PC-9 (cell line): ENCODE measurements around the gene GALNT11. TPM values are rescaled to one million over a fixed set of nuclear protein-coding genes. Genes with fewer than 3 reads are reported as not detected.

ENCODE experiments used
- BruUV-seq: library from RNA; stranded (reverse); fragments of 400-500 nt; replicated peaks from 2 replicates; lab custom pipeline; 2021; lab: Mats Ljungman, UMichigan
- CTCF ChIA-PET: fragments of 300-600 bp; sonication (Branson Sonifier 250); formaldehyde crosslinking; loops from one replicate; lab custom pipeline; 2022; ENCODE audit warnings: antibody characterized with exemption; lab: Charles Lee
- POLR2A ChIA-PET: fragments of 300-600 bp; sonication (Branson Sonifier 250); formaldehyde crosslinking; loops from one replicate; lab custom pipeline; 2022; ENCODE audit warnings: antibody characterized with exemption; ENCODE audit not compliant: unreplicated experiment; lab: Charles Lee
- DNase-seq, 2 experiments: peaks; one replicate each; pipeline versions ENCODE4 v3.0.0 to v3.0.0-alpha.2; 2015 to 2022; ENCODE audit warnings: mixed read lengths in 1 of 2
- H2AFZ ChIP-seq: fragments of 200-600 bp; sonication (generic); 2 replicates; pipeline ENCODE4 v1.8.1; 2017; ENCODE audit warnings: antibody characterized with exemption
- H3F3A ChIP-seq: fragments of 200-600 bp; sonication (generic); 2 replicates; pipeline ENCODE4 v1.8.1; 2017; ENCODE audit warnings: antibody characterized with exemption, mild to moderate bottlenecking, low read depth; ENCODE audit not compliant: insufficient read depth
- H3K27ac ChIP-seq: fragments of 200-600 bp; sonication (generic); 2 replicates; pipeline ENCODE4 v1.6.1; 2016; ENCODE audit warnings: mixed run types
- H3K27me3 ChIP-seq: fragments of 200-600 bp; sonication (generic); 2 replicates; pipeline ENCODE4 v1.6.1; 2016; ENCODE audit warnings: low read depth, mixed run types; ENCODE audit not compliant: insufficient read depth
- H3K36me3 ChIP-seq: fragments of 200-600 bp; sonication (generic); 2 replicates; pipeline ENCODE4 v1.6.1; 2016; ENCODE audit warnings: low read depth, mixed run types
- H3K4me1 ChIP-seq: fragments of 200-600 bp; sonication (generic); replicated peaks from 2 replicates; pipeline ENCODE4 v1.6.1; 2016; ENCODE audit warnings: mixed run types; ENCODE audit not compliant: insufficient read depth
- H3K4me2 ChIP-seq: fragments of 200-600 bp; sonication (generic); 2 replicates; pipeline ENCODE4 v1.6.1; 2017; ENCODE audit warnings: mixed run types
- H3K4me3 ChIP-seq: fragments of 200-600 bp; sonication (generic); 2 replicates; pipeline ENCODE4 v1.6.1; 2016; ENCODE audit warnings: mixed run types
- H3K79me2 ChIP-seq: fragments of 200-600 bp; sonication (generic); 2 replicates; pipeline ENCODE4 v1.6.1; 2017; ENCODE audit warnings: low read depth, mixed run types
- H3K9me2 ChIP-seq: fragments of 200-600 bp; sonication (generic); 2 replicates; pipeline ENCODE4 v1.8.1; 2017; ENCODE audit warnings: mild to moderate bottlenecking; ENCODE audit not compliant: insufficient read depth
- H3K9me3 ChIP-seq: fragments of 200-600 bp; sonication (generic); 2 replicates; pipeline ENCODE4 v1.8.1; 2016; ENCODE audit warnings: low read depth; ENCODE audit not compliant: insufficient read depth
- H4K20me1 ChIP-seq: fragments of 200-600 bp; sonication (generic); 2 replicates; pipeline ENCODE4 v1.8.1; 2017; ENCODE audit not compliant: insufficient read depth
- CTCF ChIP-seq: fragments of 200-600 bp; sonication (generic); conservative IDR thresholded peaks from 2 replicates; pipeline ENCODE4 v1.6.1; 2017; ENCODE audit warnings: mixed run types, antibody characterized with exemption, mild to moderate bottlenecking, moderate library complexity
- EZH2 ChIP-seq: fragments of 200-600 bp; sonication (generic); IDR thresholded peaks from 2 replicates; pipeline ENCODE4 v1.8.0; 2017; ENCODE audit warnings: antibody characterized with exemption, low read depth
- intact Hi-C: fragments of 100-400 bp; cut with micrococcal nuclease; formaldehyde crosslinking; loops from one replicate; pipeline ENCODE4 v1.10.0; 2022; ENCODE audit not compliant: unreplicated experiment
- total RNA-seq: library from RNA; stranded (reverse); gene quantifications from 2 replicates; pipeline ENCODE4 v1.2.3, GENCODE V29; 2021

Gene GALNT11
- total RNA-seq, 1 experiment from 2014 or later: 28.8 TPM

DNA sequence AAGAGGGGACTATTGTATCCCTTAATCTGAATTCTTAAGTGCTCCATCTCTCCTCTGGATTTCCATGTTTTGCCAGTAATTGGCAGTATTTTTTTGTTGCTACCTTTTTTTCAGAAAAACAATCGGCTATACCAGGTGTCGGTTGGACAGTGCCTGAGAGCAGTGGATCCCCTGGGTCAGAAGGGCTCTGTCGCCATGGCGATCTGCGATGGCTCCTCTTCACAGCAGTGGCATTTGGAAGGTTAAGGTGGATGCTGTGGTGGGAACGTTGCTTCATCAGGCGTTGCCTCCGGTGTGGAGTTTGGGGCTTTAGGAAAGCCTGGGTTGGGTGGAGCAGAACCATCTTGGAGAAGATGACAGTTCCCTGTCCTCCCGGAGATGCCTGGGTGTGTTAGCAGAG is 96.0 kb downstream of the GALNT11 start:
- no peak for DNase-seq
- Histone ChIP-seq H3K79me2 (no peaks in the 10 kb centered on the region), H3K27ac (no peak overlapping the region), H3K4me3 (no peak overlapping the region), H3K9me3 (0 out of 2 replicates have a peak, but pooled peaks cover 4% of the 10 kb centered on the region), H4K20me1 (no peaks in the 10 kb centered on the region), H3K4me2 (no peak overlapping the region), H2AFZ (no peak overlapping the region), H3K27me3 (no peaks in the 10 kb centered on the region), H3F3A (no peaks in the 10 kb centered on the region), H3K36me3 (peaks cover 25% of the 10 kb centered on the region; the same call in 1 of the 2 replicates), H3K9me2 (no peaks in the 10 kb centered on the region), H3K4me1 (no peaks in the 10 kb centered on the region)
- POLR2A ChIA-PET: no interaction called here
- intact Hi-C loops: no loop called here
- CTCF ChIA-PET: no interaction called here
- BruUV-seq: no TSS peak
- TF ChIP-seq CTCF (no peak), EZH2 (no peak)

DNA sequence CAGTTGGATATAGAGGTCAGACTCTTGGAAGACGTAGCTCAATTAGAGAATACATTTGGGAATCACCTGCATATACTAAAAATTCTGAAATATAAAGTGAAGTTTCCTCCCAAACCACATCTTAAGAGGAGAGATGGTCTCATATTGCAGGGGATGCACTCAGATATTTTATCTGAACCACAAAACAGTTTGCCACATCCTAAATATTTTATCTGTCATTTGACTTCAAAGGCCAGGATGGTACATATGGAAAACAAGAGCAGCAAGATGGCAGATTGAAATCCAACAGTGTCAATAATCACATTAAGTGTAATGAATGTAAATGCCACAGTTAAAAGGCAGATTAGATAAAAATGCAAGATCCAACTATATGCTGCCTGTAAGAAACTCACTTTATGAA is 97.1 kb downstream of the GALNT11 start:
- Histone ChIP-seq H3K9me2 (no peaks in the 10 kb centered on the region), H3K36me3 (peaks cover 21% of the 10 kb centered on the region; the same call in 1 of the 2 replicates), H3K27ac (no peak overlapping the region), H3K4me2 (no peak overlapping the region), H3K4me3 (no peak overlapping the region), H3K27me3 (no peaks in the 10 kb centered on the region), H3K79me2 (no peaks in the 10 kb centered on the region), H4K20me1 (no peaks in the 10 kb centered on the region), H3K4me1 (no peaks in the 10 kb centered on the region), H3F3A (no peaks in the 10 kb centered on the region), H2AFZ (no peak overlapping the region), H3K9me3 (0 out of 2 replicates have a peak, but pooled peaks cover 4% of the 10 kb centered on the region)
- POLR2A ChIA-PET: no interaction called here
- TF ChIP-seq CTCF: no peak
- TF ChIP-seq EZH2: no peak
- DNase-seq: no peak
- BruUV-seq: no TSS peak
- intact Hi-C loops: no loop called here
- CTCF ChIA-PET: no interaction called here

- TF ChIP-seq CTCF: no peak
- Histone ChIP-seq H3K4me2 (no peak overlapping the region), H3K27me3 (no peaks in the 10 kb centered on the region), H3K9me2 (no peaks in the 10 kb centered on the region), H3K4me3 (no peak overlapping the region), H3K79me2 (no peaks in the 10 kb centered on the region), H3K9me3 (0 out of 2 replicates have a peak, but pooled peaks cover 4% of the 10 kb centered on the region), H3K36me3 (0 out of 2 replicates have a peak, but pooled peaks cover 4% of the 10 kb centered on the region), H4K20me1 (no peaks in the 10 kb centered on the region), H3K27ac (no peak overlapping the region), H2AFZ (no peak overlapping the region), H3K4me1 (no peaks in the 10 kb centered on the region), H3F3A (no peaks in the 10 kb centered on the region; the same call in 1 of the 2 replicates)
- no peak for DNase-seq
- ChIA-PET POLR2A (no interaction called here), CTCF (no interaction called here)
- intact Hi-C loops: no loop called here
- BruUV-seq: no TSS peak
Observed at GRCh38 chr7:152126741-152127140, 101.3 kb downstream of the GALNT11 start.
